Measurements from ENCODE around the gene ADPRM. TPM values are rescaled to one million over a fixed set of nuclear protein-coding genes. Genes with fewer than 3 reads are reported as not detected.
"Not testable (repeated sequence)": the region's sequence is repeated elsewhere in the genome, so short reads cannot be mapped to it uniquely, and the experiment has no call there.

The ADPRM gene
- total RNA-seq, 4 donors from 2014 or later, result 2.8 to 16.2 (median 6.1) TPM

DNA sequence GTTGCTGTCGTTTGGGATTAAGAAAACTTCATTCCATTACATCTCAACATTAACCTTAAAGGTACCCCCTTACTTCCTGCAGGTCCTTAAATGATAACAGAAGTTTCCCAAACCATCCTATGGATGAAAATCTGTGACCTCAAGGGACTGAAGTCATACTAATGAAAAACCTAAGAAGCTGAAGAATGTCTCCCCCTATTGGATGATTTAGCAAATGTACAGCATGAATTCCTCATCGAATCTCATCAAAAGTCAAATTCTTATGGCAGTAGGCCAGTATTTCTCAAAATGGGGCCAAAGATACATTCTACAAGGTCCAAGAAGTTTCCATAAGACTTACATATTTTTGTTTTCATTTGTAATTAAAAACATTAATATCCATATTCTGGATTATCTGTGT lies 13.5 kb upstream of the ADPRM start:
- peaks cover 0 to 3% (median 0%) of the 10 kb centered on the region in 4 donors for H3K4me1 ChIP-seq
- peaks cover 0 to 52% (median 25%) of the 10 kb centered on the region in 4 donors for H3K36me3 ChIP-seq
- no peak for DNase-seq
- WGBS, 2 donors (ENCODE audit: low coverage in 1 of 2), result 46 to 84% methylated on average over 2 of the region's 2 CpGs
- H3K4me3 ChIP-seq, result no peak overlapping the region
- TF ChIP-seq POLR2AphosphoS5 (IDR thresholded peaks at IDR 0.05), result no peak
- no peak for TF ChIP-seq EP300 (IDR thresholded peaks at IDR 0.05; ENCODE audit: low read depth)
- no peak for TF ChIP-seq POLR2A (IDR thresholded peaks at IDR 0.05)
- TF ChIP-seq, protein P1, sequence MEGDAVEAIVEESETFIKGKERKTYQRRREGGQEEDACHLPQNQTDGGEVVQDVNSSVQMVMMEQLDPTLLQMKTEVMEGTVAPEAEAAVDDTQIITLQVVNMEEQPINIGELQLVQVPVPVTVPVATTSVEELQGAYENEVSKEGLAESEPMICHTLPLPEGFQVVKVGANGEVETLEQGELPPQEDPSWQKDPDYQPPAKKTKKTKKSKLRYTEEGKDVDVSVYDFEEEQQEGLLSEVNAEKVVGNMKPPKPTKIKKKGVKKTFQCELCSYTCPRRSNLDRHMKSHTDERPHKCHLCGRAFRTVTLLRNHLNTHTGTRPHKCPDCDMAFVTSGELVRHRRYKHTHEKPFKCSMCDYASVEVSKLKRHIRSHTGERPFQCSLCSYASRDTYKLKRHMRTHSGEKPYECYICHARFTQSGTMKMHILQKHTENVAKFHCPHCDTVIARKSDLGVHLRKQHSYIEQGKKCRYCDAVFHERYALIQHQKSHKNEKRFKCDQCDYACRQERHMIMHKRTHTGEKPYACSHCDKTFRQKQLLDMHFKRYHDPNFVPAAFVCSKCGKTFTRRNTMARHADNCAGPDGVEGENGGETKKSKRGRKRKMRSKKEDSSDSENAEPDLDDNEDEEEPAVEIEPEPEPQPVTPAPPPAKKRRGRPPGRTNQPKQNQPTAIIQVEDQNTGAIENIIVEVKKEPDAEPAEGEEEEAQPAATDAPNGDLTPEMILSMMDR (IDR thresholded peaks at IDR 0.05), result peak in 4 of 5 experiments; percentile 20 to 40 (median 31)
- no peaks in the 10 kb centered on the region for H3K27me3 ChIP-seq
- H3K27ac ChIP-seq, result no peak overlapping the region
- no peaks in the 10 kb centered on the region for H3K9me3 ChIP-seq
- in situ Hi-C loops (cut with MboI; ENCODE audit: low pct_ligation_motif_present in 1 of 4, low pct_unique_long_range_greater_than_20kb in 1 of 4, low sequenced_read_pairs in 3 of 4) (no loop called here), intact Hi-C loops (cut with DNase I; ENCODE audit: low total_unique reads) (no loop called here)

GRCh38 chr17:10687499-10687898 lies 9.9 kb upstream of the ADPRM start:
- 77 to 80% methylated on average over 2 of the region's 2 CpGs for WGBS, 2 donors (ENCODE audit: low coverage in 1 of 2)
- DNase-seq, result no peak
- no peak overlapping the region for H3K27ac ChIP-seq
- TF ChIP-seq, protein P1 (IDR thresholded peaks at IDR 0.05), result no peak
- no peak for TF ChIP-seq POLR2AphosphoS5 (IDR thresholded peaks at IDR 0.05)
- TF ChIP-seq POLR2A (IDR thresholded peaks at IDR 0.05), result no peak
- no peaks in the 10 kb centered on the region for H3K9me3 ChIP-seq
- in situ Hi-C loops (cut with MboI; ENCODE audit: low pct_ligation_motif_present in 1 of 4, low pct_unique_long_range_greater_than_20kb in 1 of 4, low sequenced_read_pairs in 3 of 4), result no loop called here
- no peaks in the 10 kb centered on the region for H3K27me3 ChIP-seq
- no peak overlapping the region for H3K4me3 ChIP-seq
- H3K4me1 ChIP-seq, result peaks cover 0 to 3% (median 0%) of the 10 kb centered on the region in 4 donors
- intact Hi-C loops (cut with DNase I; ENCODE audit: low total_unique reads), result no loop called here
- peaks cover 0 to 58% (median 24%) of the 10 kb centered on the region in 4 donors for H3K36me3 ChIP-seq

DNA sequence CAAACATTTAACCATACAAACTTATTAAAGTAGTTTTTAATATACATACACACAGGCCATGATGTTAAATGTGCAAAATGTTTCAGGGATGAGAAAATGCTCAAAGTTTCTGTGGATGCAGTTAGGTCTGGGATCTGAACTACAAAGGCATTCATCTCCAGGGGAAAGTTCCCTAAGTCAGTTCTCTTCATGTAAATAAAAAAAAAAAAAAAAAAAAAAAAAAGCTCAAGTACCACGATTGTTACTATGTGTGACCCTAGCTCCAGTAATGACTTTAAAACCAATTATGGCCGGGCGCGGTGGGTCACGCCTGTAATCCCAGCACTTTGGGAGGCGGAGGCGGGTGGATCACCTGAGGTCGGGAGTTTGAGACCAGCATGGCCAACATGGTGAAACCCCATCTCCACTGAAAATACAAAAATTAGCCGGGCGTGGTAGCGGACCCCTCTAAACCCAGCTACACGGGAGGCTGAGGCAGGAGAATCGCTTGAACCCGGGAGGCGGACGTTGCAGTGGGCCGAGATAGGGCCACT lies 1.5 kb upstream of the ADPRM start:
- in situ Hi-C loops (cut with MboI; ENCODE audit: low pct_ligation_motif_present in 1 of 4, low pct_unique_long_range_greater_than_20kb in 1 of 4, low sequenced_read_pairs in 3 of 4); intact Hi-C loops (cut with DNase I; ENCODE audit: low total_unique reads); H3K9me3 ChIP-seq; H3K27me3 ChIP-seq: not testable (repeated sequence)
- H3K4me1 ChIP-seq, result peaks cover 5 to 30% (median 25%) of the 10 kb centered on the region in 4 donors
- peaks cover 0 to 42% (median 8%) of the 10 kb centered on the region in 4 donors for H3K36me3 ChIP-seq
- peak overlapping the region in 3 of 4 donors; percentile 95 to 96 (median 95) for H3K27ac ChIP-seq
- peak; percentile 29 for DNase-seq
- WGBS, 2 donors (ENCODE audit: low coverage in 1 of 2), result 43 to 68% methylated on average over 5 to 17 of the region's 17 CpGs
- H3K4me3 ChIP-seq, result peak overlapping the region in 1 of 4 donors; percentile 91

DNA sequence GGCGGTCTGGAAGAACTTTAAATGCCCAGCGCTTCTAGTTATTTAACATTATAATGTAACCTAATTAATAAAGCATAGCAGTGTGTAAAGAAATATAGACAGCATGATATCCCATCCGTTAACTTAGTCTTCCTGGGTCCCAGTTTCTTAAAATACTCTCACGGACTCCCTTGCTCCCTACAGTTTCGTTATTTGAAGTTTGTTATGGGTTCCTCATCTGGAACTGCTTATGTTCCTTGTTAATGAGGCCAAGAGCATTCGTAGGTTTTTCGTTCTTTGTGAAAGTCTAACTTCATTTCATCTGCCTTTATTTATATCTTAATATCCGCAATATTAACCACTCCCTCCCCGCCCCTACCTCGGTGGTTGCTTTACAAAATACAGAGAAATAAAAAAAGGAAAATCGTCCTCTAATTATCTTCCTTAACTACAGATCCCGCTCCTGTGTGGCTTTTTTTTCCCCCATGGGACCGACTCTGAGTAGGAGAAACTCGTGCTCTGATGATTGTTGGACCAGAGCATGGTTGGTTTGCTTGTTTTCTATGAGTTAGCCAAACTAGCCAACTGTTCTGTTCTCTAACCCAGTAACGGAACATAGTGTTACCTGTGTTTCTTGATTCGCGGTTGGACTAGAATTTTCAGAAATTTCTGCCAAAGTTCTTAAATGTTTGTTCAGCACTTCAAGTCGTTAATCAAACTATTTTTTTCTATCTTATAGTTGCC lies 863 bp downstream of the ADPRM start:
- intact Hi-C loops (cut with DNase I; ENCODE audit: low total_unique reads), result no loop called here
- TF ChIP-seq POLR2AphosphoS5 (IDR thresholded peaks at IDR 0.05), result no peak
- TF ChIP-seq EP300 (IDR thresholded peaks at IDR 0.05; ENCODE audit: low read depth), result no peak
- TF ChIP-seq, protein P1 (IDR thresholded peaks at IDR 0.05), result no peak
- TF ChIP-seq POLR2A (IDR thresholded peaks at IDR 0.05), result no peak
- H3K4me1 ChIP-seq, result peaks cover 5 to 34% (median 26%) of the 10 kb centered on the region in 4 donors
- H3K27me3 ChIP-seq, result no peaks in the 10 kb centered on the region
- H3K36me3 ChIP-seq, result peaks cover 0 to 18% (median 0%) of the 10 kb centered on the region in 4 donors
- H3K4me3 ChIP-seq, result peak overlapping the region; percentile 73 to 92 (median 90)
- WGBS, 2 donors (ENCODE audit: low coverage in 1 of 2), result 6 to 10% methylated on average over 15 to 18 of the region's 18 CpGs
- peak overlapping the region; percentile 95 to 96 (median 96) for H3K27ac ChIP-seq
- in situ Hi-C loops (cut with MboI; ENCODE audit: low pct_ligation_motif_present in 1 of 4, low pct_unique_long_range_greater_than_20kb in 1 of 4, low sequenced_read_pairs in 3 of 4), result no loop called here
- no peak for DNase-seq
- H3K9me3 ChIP-seq, result no peaks in the 10 kb centered on the region

Data from transverse colon (tissue), 4 donors.